Measurements from ENCODE around the gene ALK. TPM values are rescaled to one million over a fixed set of nuclear protein-coding genes. Genes with fewer than 3 reads are reported as not detected.

The ALK gene
- total RNA-seq, 4 donors from 2014 or later: 0.85 to 2.4 (median 1.8) TPM

- no peak for TF ChIP-seq CTCF (IDR thresholded peaks at IDR 0.05; ENCODE audit: low read depth)
Observed at GRCh38 chr2:29844713-29845326, 76.6 kb downstream of the ALK start.

GRCh38 chr2:29841386-29842004 is 79.9 kb downstream of the ALK start:
- no peak for TF ChIP-seq CTCF (IDR thresholded peaks at IDR 0.05; ENCODE audit: low read depth)

GRCh38 chr2:29839306-29839705 is 82.1 kb downstream of the ALK start:
- TF ChIP-seq CTCF (IDR thresholded peaks at IDR 0.05; ENCODE audit: low read depth): no peak

- TF ChIP-seq CTCF (IDR thresholded peaks at IDR 0.05; ENCODE audit: low read depth): no peak
Observed at GRCh38 chr2:29837925-29838324, 83.5 kb downstream of the ALK start.

GRCh38 chr2:29834624-29835023 is 86.8 kb downstream of the ALK start:
- no peak for TF ChIP-seq CTCF (IDR thresholded peaks at IDR 0.05; ENCODE audit: low read depth)

DNA sequence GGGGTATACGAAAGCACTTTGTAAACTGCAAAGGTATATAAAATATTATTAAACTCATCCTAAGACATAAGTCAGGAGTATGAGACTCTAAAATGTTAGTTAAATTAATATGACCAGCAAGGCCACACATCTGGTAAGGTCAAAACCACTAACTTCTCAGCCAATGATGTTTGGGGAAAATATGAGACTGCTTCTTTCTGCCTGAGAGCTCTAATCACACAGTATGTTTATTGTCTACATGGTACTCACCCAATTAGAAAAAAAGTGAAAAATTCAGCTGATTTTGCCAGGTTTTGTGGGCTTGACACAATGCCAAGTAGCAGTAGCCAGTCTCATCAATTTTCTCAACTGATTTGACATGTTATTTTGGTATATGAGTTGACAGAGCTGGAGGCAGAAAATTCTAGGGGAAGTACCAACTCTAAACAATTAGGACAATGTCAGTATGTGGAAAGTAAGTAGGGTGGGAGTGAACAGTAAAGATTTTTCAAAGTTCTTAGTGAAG is 87.3 kb downstream of the ALK start:
- no peak for TF ChIP-seq CTCF (IDR thresholded peaks at IDR 0.05; ENCODE audit: low read depth)

GRCh38 chr2:29831560-29831959 is 89.8 kb downstream of the ALK start:
- TF ChIP-seq CTCF (IDR thresholded peaks at IDR 0.05; ENCODE audit: low read depth): no peak
